ENCODE measurements around the gene CCDC110.

GRCh38 chr4:185513489-185514181, 42.1 kb upstream of the CCDC110 start:
- TF ChIP-seq YY1 (IDR thresholded peaks at IDR 0.05; ENCODE audit: insufficient read depth, insufficient read length) (no peak), ZNF274 (IDR thresholded peaks at IDR 0.05; ENCODE audit: low read depth, low read length) (no peak), SUZ12 (IDR thresholded peaks at IDR 0.05; ENCODE audit: extremely low read depth, insufficient read depth, insufficient read length) (no peak)

All from NT2/D1 (cell line).